ENCODE results near the gene TSPAN3.

TSPAN3 gene

GRCh38 chr15:77033729-77034671, 36.9 kb downstream of the TSPAN3 start:
- TF ChIP-seq CTCF (IDR thresholded peaks at IDR 0.05; ENCODE audit: low read depth, low read length), result no peak
- DNase-seq (ENCODE audit: low read depth, low spot score), result no peak
- H3K4me3 ChIP-seq (ENCODE audit: low read depth, low read length), result no peak overlapping the region
- in situ Hi-C loops (cut with HindIII; ENCODE audit: low sequenced_read_pairs), result no loop called here

GRCh38 chr15:77033417-77033728, 37.5 kb downstream of the TSPAN3 start:
- no peak for TF ChIP-seq CTCF (IDR thresholded peaks at IDR 0.05; ENCODE audit: low read depth, low read length)
- in situ Hi-C loops (cut with HindIII; ENCODE audit: low sequenced_read_pairs), result no loop called here
- no peak overlapping the region for H3K4me3 ChIP-seq (ENCODE audit: low read depth, low read length)
- no peak for DNase-seq (ENCODE audit: low read depth, low spot score)

GRCh38 chr15:77032647-77033416, 38.1 kb downstream of the TSPAN3 start:
- H3K4me3 ChIP-seq (ENCODE audit: low read depth, low read length), result no peak overlapping the region
- no peak for DNase-seq (ENCODE audit: low read depth, low spot score)
- TF ChIP-seq CTCF (IDR thresholded peaks at IDR 0.05; ENCODE audit: low read depth, low read length), result no peak
- in situ Hi-C loops (cut with HindIII; ENCODE audit: low sequenced_read_pairs), result no loop called here

- H3K4me3 ChIP-seq (ENCODE audit: low read depth, low read length), result no peak overlapping the region
- in situ Hi-C loops (cut with HindIII; ENCODE audit: low sequenced_read_pairs), result no loop called here
- no peak for DNase-seq (ENCODE audit: low read depth, low spot score)
- TF ChIP-seq CTCF (IDR thresholded peaks at IDR 0.05; ENCODE audit: low read depth, low read length), result no peak
Observed at GRCh38 chr15:77032052-77032646, 38.8 kb downstream of the TSPAN3 start.

GRCh38 chr15:77031376-77032050, 39.4 kb downstream of the TSPAN3 start:
- H3K4me3 ChIP-seq (ENCODE audit: low read depth, low read length), result no peak overlapping the region
- no peak for TF ChIP-seq CTCF (IDR thresholded peaks at IDR 0.05; ENCODE audit: low read depth, low read length)
- in situ Hi-C loops (cut with HindIII; ENCODE audit: low sequenced_read_pairs), result no loop called here
- DNase-seq (ENCODE audit: low read depth, low spot score), result peak; percentile 18

- TF ChIP-seq CTCF (IDR thresholded peaks at IDR 0.05; ENCODE audit: low read depth, low read length), result no peak
- DNase-seq (ENCODE audit: low read depth, low spot score), result no peak
- in situ Hi-C loops (cut with HindIII; ENCODE audit: low sequenced_read_pairs), result no loop called here
- no peak overlapping the region for H3K4me3 ChIP-seq (ENCODE audit: low read depth, low read length)
Observed at GRCh38 chr15:77030928-77031375, 40.0 kb downstream of the TSPAN3 start.
